Mesenchymal stem cell (in vitro differentiated cells and primary cell): ENCODE measurements around the gene HDAC7.

Experiments
- DNase-seq: peaks from one replicate; pipeline ENCODE4 v3.0.0-alpha.2; 2013
- H2AFZ ChIP-seq: one replicate; pipeline ENCODE4 v1.6.1; 2013; ENCODE audit warnings: low read depth, mild to moderate bottlenecking, control low read depth, inconsistent platforms, low read length, moderate library complexity
- H2AK5ac ChIP-seq: 2 replicates; pipeline ENCODE4 v1.6.1; 2013; ENCODE audit warnings: low read length, moderate library complexity, mild to moderate bottlenecking, inconsistent platforms; ENCODE audit not compliant: severe bottlenecking
- H2BK120ac ChIP-seq: one replicate; pipeline ENCODE4 v1.6.1; 2013; ENCODE audit warnings: low read depth, mild to moderate bottlenecking, inconsistent platforms, low read length, moderate library complexity
- H2BK12ac ChIP-seq, 2 experiments: one replicate each; pipeline ENCODE4 v1.6.1; 2013; ENCODE audit warnings: inconsistent platforms in 2 of 2, low read length in 2 of 2, mild to moderate bottlenecking in 2 of 2, moderate library complexity in 2 of 2, control low read depth in 1 of 2
- H2BK15ac ChIP-seq: one replicate; pipeline ENCODE4 v1.6.1; 2013; ENCODE audit warnings: mild to moderate bottlenecking, low read depth, inconsistent platforms; ENCODE audit not compliant: poor library complexity, severe bottlenecking
- H2BK5ac ChIP-seq: 2 replicates; pipeline ENCODE4 v1.6.1; 2013; ENCODE audit warnings: low read depth, mild to moderate bottlenecking, low read length, control low read depth, inconsistent platforms; ENCODE audit not compliant: poor library complexity, severe bottlenecking
- H3K14ac ChIP-seq, 2 experiments: one replicate each; pipeline ENCODE4 v1.6.1; 2013; ENCODE audit warnings: inconsistent platforms in 2 of 2, low read length in 2 of 2, control low read depth in 1 of 2, mild to moderate bottlenecking in 1 of 2, moderate library complexity in 1 of 2
- H3K18ac ChIP-seq, 2 experiments: one replicate each; pipeline ENCODE4 v1.6.1; 2013; ENCODE audit warnings: inconsistent platforms in 2 of 2, low read length in 2 of 2, control low read depth in 1 of 2, low read depth in 1 of 2, mild to moderate bottlenecking in 1 of 2
- H3K23ac ChIP-seq, 2 experiments: one replicate each; pipeline ENCODE4 v1.6.1; 2013; ENCODE audit warnings: inconsistent platforms in 2 of 2, low read length in 2 of 2, mild to moderate bottlenecking in 2 of 2, moderate library complexity in 2 of 2, control low read depth in 1 of 2
- H3K27ac ChIP-seq: 2 replicates; pipeline ENCODE4 v1.5.1; 2013; ENCODE audit warnings: mild to moderate bottlenecking, moderate library complexity, low read length, control low read depth, inconsistent platforms; ENCODE audit not compliant: poor library complexity, severe bottlenecking
- H3K27me3 ChIP-seq, 2 experiments: 2 replicates each; pipeline versions ENCODE4 v1.6.1 to v1.7.0; 2013; ENCODE audit warnings: low read length in 2 of 2, mild to moderate bottlenecking in 2 of 2, moderate library complexity in 2 of 2, control low read depth in 1 of 2, inconsistent platforms in 1 of 2; ENCODE audit not compliant: control insufficient read depth in 1 of 2, insufficient read depth in 1 of 2
- H3K36me3 ChIP-seq, 2 experiments: 2 replicates each; pipeline versions ENCODE4 v1.6.1 to v1.7.0; 2013; ENCODE audit warnings: low read length in 2 of 2, control low read depth in 1 of 2, inconsistent platforms in 1 of 2, low read depth in 1 of 2, mild to moderate bottlenecking in 1 of 2; ENCODE audit not compliant: insufficient read depth in 2 of 2, control insufficient read depth in 1 of 2
- H3K4ac ChIP-seq, 2 experiments: one replicate each; pipeline ENCODE4 v1.6.1; 2013; ENCODE audit warnings: inconsistent platforms in 2 of 2, low read length in 2 of 2, mild to moderate bottlenecking in 2 of 2, moderate library complexity in 2 of 2, control low read depth in 1 of 2, low read depth in 1 of 2
- H3K4me1 ChIP-seq: 2 replicates; pipeline ENCODE4 v1.6.1; 2013; ENCODE audit warnings: low read depth, low read length, control low read depth; ENCODE audit not compliant: control insufficient read depth, insufficient read depth
- H3K4me2 ChIP-seq: 2 replicates; pipeline ENCODE4 v1.6.1; 2013; ENCODE audit warnings: low read length, mild to moderate bottlenecking, inconsistent platforms; ENCODE audit not compliant: poor library complexity, severe bottlenecking
- H3K4me3 ChIP-seq, 2 experiments: 2 replicates each; pipeline versions ENCODE4 v1.5.1 to v1.7.0; 2013; ENCODE audit warnings: low read length in 2 of 2, mild to moderate bottlenecking in 2 of 2, control low read depth in 1 of 2, low read depth in 1 of 2; ENCODE audit not compliant: insufficient read depth in 1 of 2
- H3K79me1 ChIP-seq: replicated peaks from 2 replicates; pipeline ENCODE4 v1.6.1; 2013; ENCODE audit warnings: mild to moderate bottlenecking, control low read depth, low read length, inconsistent platforms; ENCODE audit not compliant: poor library complexity, severe bottlenecking
- H3K9ac ChIP-seq: 2 replicates; pipeline ENCODE4 v1.7.0; 2013; ENCODE audit warnings: mild to moderate bottlenecking, low read length, moderate library complexity
- H3K9me3 ChIP-seq: 2 replicates; pipeline ENCODE4 v1.7.0; 2013; ENCODE audit warnings: mild to moderate bottlenecking, low read length; ENCODE audit not compliant: control insufficient read depth
- H4K8ac ChIP-seq: one replicate; pipeline ENCODE4 v1.6.1; 2013; ENCODE audit warnings: inconsistent platforms, mild to moderate bottlenecking, low read length, moderate library complexity
- H4K91ac ChIP-seq: one replicate; pipeline ENCODE4 v1.6.1; 2013; ENCODE audit warnings: mild to moderate bottlenecking, low read length, inconsistent platforms
- WGBS: methylation state at CpG from one replicate; pipeline ENCODE4 v1.1.7; 2013; ENCODE audit warnings: mixed read lengths; 5-methylcytosine and 5-hydroxymethylcytosine counted together

The HDAC7 gene

GRCh38 chr12:47753021-47754001, 66.4 kb downstream of the HDAC7 start:
- Histone ChIP-seq H2AK5ac (peak overlapping the region; percentile 3), H2BK15ac (peak overlapping the region; percentile 82), H3K23ac (no peak overlapping the region), H4K91ac (peak overlapping the region; percentile 83), H3K27me3 (no peaks in the 10 kb centered on the region), H3K4ac (peak overlapping the region in 1 of 2 experiments; percentile 42), H3K9ac (no peak overlapping the region), H3K4me2 (no peak overlapping the region), H3K4me3 (no peak overlapping the region), H3K14ac (no peak overlapping the region), H3K79me1 (peaks cover 21% of the 10 kb centered on the region), H2BK120ac (peak overlapping the region; percentile 59), H3K18ac (peak overlapping the region; percentile 48 to 65), H2BK5ac (no peak overlapping the region), H2AFZ (peak overlapping the region; percentile 15), H4K8ac (peak overlapping the region; percentile 89), H3K4me1 (peaks cover 51% of the 10 kb centered on the region), H3K27ac (no peak overlapping the region), H3K9me3 (no peaks in the 10 kb centered on the region), H2BK12ac (peak overlapping the region; percentile 48 to 57), H3K36me3 (peaks cover 0 to 60% of the 10 kb centered on the region in 2 experiments)
- no peak for DNase-seq
- WGBS = 43% methylated on average over 9 of the region's 11 CpGs

DNA sequence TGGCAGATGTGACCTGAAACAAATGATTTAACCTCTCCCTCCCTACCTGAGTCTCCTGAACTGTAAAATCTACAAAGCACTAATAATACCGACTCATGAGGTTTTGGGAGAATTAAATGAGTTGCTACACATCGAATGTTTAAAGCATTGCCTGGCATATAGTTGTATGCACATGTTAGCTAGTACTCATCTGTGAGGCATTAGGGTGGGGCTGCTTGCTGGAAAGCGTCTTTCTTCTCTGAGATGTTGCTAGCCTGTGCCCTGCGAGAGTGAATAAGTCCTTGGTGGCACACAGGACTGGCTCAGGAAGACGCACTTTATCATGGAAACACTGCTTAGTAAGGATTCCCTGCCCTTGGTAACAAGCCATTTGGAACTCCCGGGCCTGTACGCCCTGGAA, 67.2 kb downstream of the HDAC7 start:
- no peak overlapping the region for H2AFZ ChIP-seq

GRCh38 chr12:47752121-47752520, 67.6 kb downstream of the HDAC7 start:
- Histone ChIP-seq H2BK5ac (no peak overlapping the region), H3K14ac (no peak overlapping the region), H2BK120ac (no peak overlapping the region), H2AK5ac (no peak overlapping the region), H2AFZ (no peak overlapping the region), H3K23ac (no peak overlapping the region), H3K27ac (no peak overlapping the region), H3K27me3 (no peaks in the 10 kb centered on the region), H3K9me3 (no peaks in the 10 kb centered on the region), H4K8ac (no peak overlapping the region), H2BK12ac (no peak overlapping the region), H3K4me3 (no peak overlapping the region), H3K4ac (no peak overlapping the region), H3K18ac (no peak overlapping the region), H3K79me1 (peaks cover 21% of the 10 kb centered on the region), H3K9ac (peak overlapping the region; percentile 30), H3K36me3 (peaks cover 4 to 72% of the 10 kb centered on the region in 2 experiments), H3K4me2 (no peak overlapping the region), H4K91ac (no peak overlapping the region), H2BK15ac (no peak overlapping the region), H3K4me1 (peaks cover 41% of the 10 kb centered on the region)
- 81% methylated on average over 4 of the region's 4 CpGs for WGBS
- no peak for DNase-seq

More for the DNA sequence above, 67.2 kb downstream of the HDAC7 start:
- H2BK15ac ChIP-seq = no peak overlapping the region
- no peak overlapping the region for H4K8ac ChIP-seq
- no peaks in the 10 kb centered on the region for H3K9me3 ChIP-seq
- H2BK120ac ChIP-seq = no peak overlapping the region
- no peak overlapping the region for H2BK5ac ChIP-seq
- WGBS = 90% methylated on average over 7 of the region's 7 CpGs
- H3K18ac ChIP-seq = no peak overlapping the region
- H4K91ac ChIP-seq = no peak overlapping the region
- DNase-seq = no peak
- H3K4me3 ChIP-seq = no peak overlapping the region
- peak overlapping the region; percentile 30 for H3K9ac ChIP-seq
- no peak overlapping the region for H3K27ac ChIP-seq
- H3K4ac ChIP-seq = no peak overlapping the region
- H3K27me3 ChIP-seq = no peaks in the 10 kb centered on the region
- peak overlapping the region in 1 of 2 experiments; percentile 19 for H2BK12ac ChIP-seq
- H3K4me1 ChIP-seq = peaks cover 45% of the 10 kb centered on the region
- H3K4me2 ChIP-seq = no peak overlapping the region
- no peak overlapping the region for H3K23ac ChIP-seq
- peaks cover 21% of the 10 kb centered on the region for H3K79me1 ChIP-seq
- peaks cover 4 to 67% of the 10 kb centered on the region in 2 experiments for H3K36me3 ChIP-seq
- H3K14ac ChIP-seq = no peak overlapping the region
- no peak overlapping the region for H2AK5ac ChIP-seq

- H3K4ac ChIP-seq = no peak overlapping the region
- H4K8ac ChIP-seq = no peak overlapping the region
- no peak overlapping the region for H3K4me2 ChIP-seq
- H3K18ac ChIP-seq = no peak overlapping the region
- no peak overlapping the region for H2AK5ac ChIP-seq
- H2BK120ac ChIP-seq = no peak overlapping the region
- no peak for DNase-seq
- H3K9me3 ChIP-seq = no peaks in the 10 kb centered on the region
- H3K4me1 ChIP-seq = peaks cover 40% of the 10 kb centered on the region
- H3K9ac ChIP-seq = no peak overlapping the region
- H3K4me3 ChIP-seq = no peak overlapping the region
- no peak overlapping the region for H2BK12ac ChIP-seq
- no peak overlapping the region for H2BK15ac ChIP-seq
- H3K36me3 ChIP-seq = peaks cover 4 to 77% of the 10 kb centered on the region in 2 experiments
- peaks cover 21% of the 10 kb centered on the region for H3K79me1 ChIP-seq
- no peak overlapping the region for H4K91ac ChIP-seq
- WGBS = 97% methylated on average over 9 of the region's 9 CpGs
- H3K14ac ChIP-seq = no peak overlapping the region
- no peak overlapping the region for H3K27ac ChIP-seq
- no peaks in the 10 kb centered on the region for H3K27me3 ChIP-seq
- no peak overlapping the region for H3K23ac ChIP-seq
- H2AFZ ChIP-seq = no peak overlapping the region
- H2BK5ac ChIP-seq = no peak overlapping the region
Measured at GRCh38 chr12:47751561-47751960, 68.1 kb downstream of the HDAC7 start.
